Endometrial microvascular endothelial cells (primary cell): ENCODE data around the gene ZNF423. TPM values are rescaled to one million over a fixed set of nuclear protein-coding genes. Genes with fewer than 3 reads are reported as not detected.

ENCODE experiments used
- in situ Hi-C: cut with HindIII; loops from 2 replicates; pipeline ENCODE4 v1.10.0; 2017; ENCODE audit warnings: low sequenced_read_pairs, low pct_unique_long_range_greater_than_20kb; ENCODE audit errors: inconsistent ontology term
- total RNA-seq: library from RNA; depleted of rRNA; stranded (reverse); fragments of >200 nt; gene quantifications from one replicate; pipeline ENCODE4 v1.2.3, GENCODE V29; 2015; ENCODE audit errors: inconsistent ontology term

Gene ZNF423
- total RNA-seq, 1 donor from 2014 or later = 1.2 TPM

- in situ Hi-C loops = no loop called here
Measured at GRCh38 chr16:49594153-49594552, 261.8 kb downstream of the ZNF423 start.

- in situ Hi-C loops = no loop called here
Measured at GRCh38 chr16:49593424-49594040, 262.4 kb downstream of the ZNF423 start.

- in situ Hi-C loops = no loop called here
Measured at GRCh38 chr16:49592546-49593423, 263.1 kb downstream of the ZNF423 start.

GRCh38 chr16:49590166-49590871 lies 265.6 kb downstream of the ZNF423 start:
- in situ Hi-C loops = no loop called here

GRCh38 chr16:49589544-49590031 lies 266.3 kb downstream of the ZNF423 start:
- in situ Hi-C loops = no loop called here

- in situ Hi-C loops = no loop called here
Measured at GRCh38 chr16:49588729-49589384, 267.1 kb downstream of the ZNF423 start.

- in situ Hi-C loops = no loop called here
Measured at GRCh38 chr16:49588026-49588425, 267.9 kb downstream of the ZNF423 start.

GRCh38 chr16:49587511-49587910 lies 268.4 kb downstream of the ZNF423 start:
- in situ Hi-C loops = no loop called here

- in situ Hi-C loops = no loop called here
Measured at GRCh38 chr16:49586466-49587450, 269.2 kb downstream of the ZNF423 start.

GRCh38 chr16:49585143-49585832 lies 270.6 kb downstream of the ZNF423 start:
- in situ Hi-C loops = no loop called here

GRCh38 chr16:49583911-49584310 lies 272.0 kb downstream of the ZNF423 start:
- in situ Hi-C loops = no loop called here

GRCh38 chr16:49581630-49582298 lies 274.1 kb downstream of the ZNF423 start:
- in situ Hi-C loops = no loop called here

- in situ Hi-C loops = no loop called here
Measured at GRCh38 chr16:49580751-49581303, 275.1 kb downstream of the ZNF423 start.

GRCh38 chr16:49578435-49579024 lies 277.4 kb downstream of the ZNF423 start:
- in situ Hi-C loops = no loop called here

- in situ Hi-C loops = no loop called here
Measured at GRCh38 chr16:49578018-49578417, 277.9 kb downstream of the ZNF423 start.

- in situ Hi-C loops = no loop called here
Measured at GRCh38 chr16:49576941-49577340, 279.0 kb downstream of the ZNF423 start.
